Activated naive CD4-positive, alpha-beta T cell treated with anti-CD3 and anti-CD28 coated beads for 36 hours (primary cell): ENCODE measurements around the gene GATB. TPM values are rescaled to one million over a fixed set of nuclear protein-coding genes. Genes with fewer than 3 reads are reported as not detected.

Experiments
- CTCF ChIA-PET: fragments of 350-600 bp; sonication (Branson Sonifier 250); formaldehyde crosslinking; loops from one replicate; lab custom pipeline; 2021; ENCODE audit warnings: antibody characterized with exemption; lab: Charles Lee
- DNase-seq: peaks from one replicate; pipeline ENCODE4 v3.0.0-alpha.2; 2020
- H3K27ac Mint-ChIP-seq: one replicate; pipeline ENCODE4 v1.8.0; 2021; ENCODE audit warnings: mild to moderate bottlenecking, mixed read lengths
- H3K27me3 Mint-ChIP-seq: one replicate; pipeline ENCODE4 v1.8.0; 2021; ENCODE audit warnings: low read depth, mixed read lengths
- H3K36me3 Mint-ChIP-seq: one replicate; pipeline ENCODE4 v1.8.0; 2021; ENCODE audit warnings: low read depth, mixed read lengths
- H3K4me1 Mint-ChIP-seq: one replicate; pipeline ENCODE4 v1.8.0; 2021; ENCODE audit warnings: low read depth, mixed read lengths
- H3K4me3 Mint-ChIP-seq: one replicate; pipeline ENCODE4 v1.8.0; 2021; ENCODE audit warnings: mild to moderate bottlenecking, moderate library complexity, mixed read lengths
- H3K9me3 Mint-ChIP-seq: one replicate; pipeline ENCODE4 v1.8.0; 2021; ENCODE audit warnings: mixed read lengths
- intact Hi-C: fragments of 100-400 bp; cut with micrococcal nuclease; formaldehyde crosslinking; loops from one replicate; pipeline ENCODE4 v1.15.1; 2023
- total RNA-seq, 2 experiments: library from RNA; stranded (reverse); gene quantifications; one replicate each; pipeline ENCODE4 v1.2.3, GENCODE V29; 2021

The GATB gene
- total RNA-seq, 2 experiments from 2014 or later = 15.2 to 22.1 TPM

DNA sequence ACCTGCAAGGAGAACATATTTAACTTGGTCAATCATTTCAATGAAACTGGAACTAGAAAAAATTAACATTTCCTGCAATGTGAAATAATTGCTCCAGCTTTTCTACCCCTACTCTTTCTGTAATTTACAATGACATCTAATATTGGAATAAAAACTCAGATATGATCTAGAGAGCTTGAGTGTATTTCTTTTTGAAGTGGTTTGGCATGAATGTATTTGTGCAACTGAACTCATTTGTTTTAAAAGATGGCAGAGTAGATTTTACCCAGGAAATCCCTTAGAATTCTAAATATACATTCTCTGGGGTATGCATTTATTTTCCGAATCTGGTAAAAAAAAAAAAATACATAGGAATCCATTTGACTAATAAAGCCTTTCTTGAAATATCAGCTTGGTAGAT lies 21.5 kb upstream of the GATB start:
- no peaks in the 10 kb centered on the region for H3K9me3 Mint-ChIP-seq
- CTCF ChIA-PET = interaction anchor here (0.6 kb wide), 1 partner anchor 150 kb away, joined by 3 read pairs; no protein-coding TSS in a partner anchor
- DNase-seq = no peak
- no peaks in the 10 kb centered on the region for H3K27me3 Mint-ChIP-seq
- no peaks in the 10 kb centered on the region for H3K36me3 Mint-ChIP-seq
- H3K27ac Mint-ChIP-seq = no peak overlapping the region
- intact Hi-C loops = no loop called here
- peaks cover 7% of the 10 kb centered on the region for H3K4me1 Mint-ChIP-seq
- no peak overlapping the region for H3K4me3 Mint-ChIP-seq

- no peak for DNase-seq
- Mint-ChIP-seq H3K36me3 (peaks cover under 1% of the 10 kb centered on the region), H3K27me3 (peaks cover under 1% of the 10 kb centered on the region), H3K4me1 (peaks cover 7% of the 10 kb centered on the region), H3K9me3 (peaks cover 2% of the 10 kb centered on the region), H3K4me3 (no peak overlapping the region), H3K27ac (no peak overlapping the region)
- intact Hi-C loops = no loop called here
- CTCF ChIA-PET = interaction anchor here (0.9 kb wide), 1 partner anchor 19 kb away, joined by 3 read pairs; no protein-coding TSS in a partner anchor
Measured at GRCh38 chr4:151781026-151781425, 20.2 kb upstream of the GATB start.

DNA sequence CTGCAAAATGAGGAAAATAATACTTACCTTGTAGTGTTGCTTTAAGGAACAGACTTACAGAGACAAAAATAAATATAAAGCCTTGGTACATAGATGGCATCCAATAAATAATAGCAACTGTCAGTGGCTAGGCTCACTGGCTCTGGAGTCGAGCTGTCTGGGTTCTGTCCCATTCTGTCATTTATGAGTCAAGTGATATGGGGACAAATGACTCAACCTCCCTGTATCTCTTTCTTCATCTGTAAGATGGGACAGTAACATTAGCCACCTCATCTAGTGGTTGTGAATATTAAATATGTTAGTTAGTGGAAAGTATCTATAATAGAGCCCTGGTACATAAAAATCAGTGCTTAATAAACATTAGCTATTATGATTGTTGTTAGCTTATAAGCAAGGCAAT lies 16.7 kb upstream of the GATB start:
- Mint-ChIP-seq H3K4me1 (peaks cover 7% of the 10 kb centered on the region), H3K36me3 (peaks cover 2% of the 10 kb centered on the region), H3K4me3 (no peak overlapping the region), H3K9me3 (peaks cover 19% of the 10 kb centered on the region), H3K27me3 (peaks cover 2% of the 10 kb centered on the region), H3K27ac (no peak overlapping the region)
- no peak for DNase-seq
- intact Hi-C loops = no loop called here
- CTCF ChIA-PET = no interaction called here

GRCh38 chr4:151774324-151774723 lies 13.5 kb upstream of the GATB start:
- Mint-ChIP-seq H3K4me3 (no peak overlapping the region), H3K27ac (no peak overlapping the region)

GRCh38 chr4:151772274-151772673 lies 11.5 kb upstream of the GATB start:
- Mint-ChIP-seq H3K4me1 (no peaks in the 10 kb centered on the region), H3K27ac (no peak overlapping the region), H3K27me3 (peaks cover 2% of the 10 kb centered on the region), H3K4me3 (no peak overlapping the region), H3K9me3 (peaks cover 19% of the 10 kb centered on the region), H3K36me3 (peaks cover 2% of the 10 kb centered on the region)
- intact Hi-C loops = no loop called here
- DNase-seq = no peak
- CTCF ChIA-PET = interaction anchor here (0.9 kb wide), 1 partner anchor 30 kb away, joined by 3 read pairs; no protein-coding TSS in a partner anchor

More at GRCh38 chr4:151774324-151774723, 13.5 kb upstream of the GATB start:
- intact Hi-C loops = no loop called here
- Mint-ChIP-seq H3K36me3 (peaks cover 2% of the 10 kb centered on the region), H3K9me3 (peaks cover 19% of the 10 kb centered on the region), H3K27me3 (peaks cover 2% of the 10 kb centered on the region), H3K4me1 (no peaks in the 10 kb centered on the region)
- DNase-seq = no peak
- CTCF ChIA-PET = no interaction called here

- no peaks in the 10 kb centered on the region for H3K4me1 Mint-ChIP-seq
- no peak overlapping the region for H3K27ac Mint-ChIP-seq
- intact Hi-C loops = no loop called here
- H3K4me3 Mint-ChIP-seq = no peak overlapping the region
- peaks cover 2% of the 10 kb centered on the region for H3K27me3 Mint-ChIP-seq
- CTCF ChIA-PET = interaction anchor here (0.9 kb wide), 1 partner anchor 30 kb away, joined by 3 read pairs; no protein-coding TSS in a partner anchor
- no peak for DNase-seq
- peaks cover 2% of the 10 kb centered on the region for H3K36me3 Mint-ChIP-seq
- peaks cover 18% of the 10 kb centered on the region for H3K9me3 Mint-ChIP-seq
Measured at GRCh38 chr4:151771664-151772063, 10.9 kb upstream of the GATB start.

DNA sequence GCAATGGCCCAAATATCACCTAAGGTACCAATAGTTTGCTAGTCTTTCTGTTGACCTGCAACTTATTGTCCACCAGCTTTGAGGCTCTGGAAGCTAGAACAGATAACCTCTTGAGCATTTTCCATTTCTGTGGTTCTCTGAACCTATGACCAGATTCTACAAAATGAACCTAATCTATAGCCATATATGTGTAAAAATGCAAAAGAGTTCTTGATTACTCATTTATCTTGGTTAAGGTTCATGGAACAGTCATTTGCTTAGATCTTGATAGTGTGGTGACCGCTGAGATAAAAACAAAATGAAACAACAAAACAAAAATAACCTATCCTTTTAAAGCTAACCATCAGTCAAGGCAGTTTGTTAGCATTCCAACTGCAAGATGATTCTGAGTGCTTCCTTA lies 9.3 kb upstream of the GATB start:
- H3K27ac Mint-ChIP-seq = no peak overlapping the region
- H3K9me3 Mint-ChIP-seq = peaks cover 12% of the 10 kb centered on the region
- no peaks in the 10 kb centered on the region for H3K4me1 Mint-ChIP-seq
- CTCF ChIA-PET = interaction anchor here (1.4 kb wide), 1 partner anchor 32 kb away, joined by 3 read pairs; no protein-coding TSS in a partner anchor
- intact Hi-C loops = no loop called here
- H3K4me3 Mint-ChIP-seq = no peak overlapping the region
- no peaks in the 10 kb centered on the region for H3K27me3 Mint-ChIP-seq
- H3K36me3 Mint-ChIP-seq = no peaks in the 10 kb centered on the region
- no peak for DNase-seq

- Mint-ChIP-seq H3K27ac (no peak overlapping the region), H3K27me3 (no peaks in the 10 kb centered on the region), H3K36me3 (no peaks in the 10 kb centered on the region), H3K4me1 (no peaks in the 10 kb centered on the region), H3K4me3 (no peak overlapping the region), H3K9me3 (peaks cover 4% of the 10 kb centered on the region)
- intact Hi-C loops = no loop called here
- no peak for DNase-seq
- CTCF ChIA-PET = interaction anchor here (1.4 kb wide), 1 partner anchor 34 kb away, joined by 3 read pairs; no protein-coding TSS in a partner anchor
Measured at GRCh38 chr4:151768835-151769234, 8.0 kb upstream of the GATB start.

- Mint-ChIP-seq H3K9me3 (no peaks in the 10 kb centered on the region), H3K27ac (no peak overlapping the region), H3K36me3 (no peaks in the 10 kb centered on the region), H3K4me1 (no peaks in the 10 kb centered on the region), H3K4me3 (no peak overlapping the region), H3K27me3 (no peaks in the 10 kb centered on the region)
- CTCF ChIA-PET = no interaction called here
- intact Hi-C loops = no loop called here
- DNase-seq = no peak
Measured at GRCh38 chr4:151766691-151767090, 5.9 kb upstream of the GATB start.

GRCh38 chr4:151760002-151760401 lies 805 bp downstream of the GATB start:
- no peaks in the 10 kb centered on the region for H3K9me3 Mint-ChIP-seq
- peaks cover 13% of the 10 kb centered on the region for H3K4me1 Mint-ChIP-seq
- H3K36me3 Mint-ChIP-seq = peaks cover 14% of the 10 kb centered on the region
- H3K4me3 Mint-ChIP-seq = peak overlapping the region; percentile 99
- DNase-seq = no peak
- intact Hi-C loops = loop anchor here (2.0 to 5.0 kb wide), 8 partner anchors 73 to 643 kb away; partner anchors contain the start of gene FHIP1A
- CTCF ChIA-PET = no interaction called here
- H3K27me3 Mint-ChIP-seq = no peaks in the 10 kb centered on the region
- no peak overlapping the region for H3K27ac Mint-ChIP-seq

- peak; percentile 11 for DNase-seq
- Mint-ChIP-seq H3K36me3 (peaks cover 40% of the 10 kb centered on the region), H3K27ac (no peak overlapping the region), H3K4me1 (peaks cover 2% of the 10 kb centered on the region), H3K9me3 (no peaks in the 10 kb centered on the region), H3K4me3 (no peak overlapping the region), H3K27me3 (no peaks in the 10 kb centered on the region)
- intact Hi-C loops = no loop called here
- CTCF ChIA-PET = interaction anchor here (0.6 kb wide), 1 partner anchor 137 kb away, joined by 3 read pairs; no protein-coding TSS in a partner anchor
Measured at GRCh38 chr4:151753056-151753455, 7.8 kb downstream of the GATB start.

DNA sequence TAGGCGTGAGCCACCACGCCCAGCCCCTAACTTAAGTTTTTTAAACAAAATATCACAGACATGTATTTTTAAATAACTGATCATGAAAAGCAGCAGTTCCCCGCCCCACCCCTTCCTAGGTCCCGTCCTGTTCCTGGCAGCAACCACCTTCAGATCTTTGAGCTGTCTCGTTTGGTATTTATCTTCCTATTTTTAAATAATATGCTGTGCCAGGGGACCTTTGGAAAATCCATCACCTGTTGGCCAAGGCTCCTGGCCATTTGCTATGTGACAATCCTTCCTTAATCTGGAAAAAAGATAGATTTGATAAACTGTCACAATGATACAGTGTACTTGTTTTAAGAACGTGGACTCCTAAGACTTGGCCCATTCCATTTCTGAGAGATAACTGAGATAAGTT lies 10.7 kb downstream of the GATB start:
- H3K27me3 Mint-ChIP-seq = no peaks in the 10 kb centered on the region
- no peaks in the 10 kb centered on the region for H3K9me3 Mint-ChIP-seq
- no peak for DNase-seq
- intact Hi-C loops = no loop called here
- peaks cover 2% of the 10 kb centered on the region for H3K4me1 Mint-ChIP-seq
- peaks cover 36% of the 10 kb centered on the region for H3K36me3 Mint-ChIP-seq
- no peak overlapping the region for H3K4me3 Mint-ChIP-seq
- CTCF ChIA-PET = no interaction called here
- no peak overlapping the region for H3K27ac Mint-ChIP-seq

DNA sequence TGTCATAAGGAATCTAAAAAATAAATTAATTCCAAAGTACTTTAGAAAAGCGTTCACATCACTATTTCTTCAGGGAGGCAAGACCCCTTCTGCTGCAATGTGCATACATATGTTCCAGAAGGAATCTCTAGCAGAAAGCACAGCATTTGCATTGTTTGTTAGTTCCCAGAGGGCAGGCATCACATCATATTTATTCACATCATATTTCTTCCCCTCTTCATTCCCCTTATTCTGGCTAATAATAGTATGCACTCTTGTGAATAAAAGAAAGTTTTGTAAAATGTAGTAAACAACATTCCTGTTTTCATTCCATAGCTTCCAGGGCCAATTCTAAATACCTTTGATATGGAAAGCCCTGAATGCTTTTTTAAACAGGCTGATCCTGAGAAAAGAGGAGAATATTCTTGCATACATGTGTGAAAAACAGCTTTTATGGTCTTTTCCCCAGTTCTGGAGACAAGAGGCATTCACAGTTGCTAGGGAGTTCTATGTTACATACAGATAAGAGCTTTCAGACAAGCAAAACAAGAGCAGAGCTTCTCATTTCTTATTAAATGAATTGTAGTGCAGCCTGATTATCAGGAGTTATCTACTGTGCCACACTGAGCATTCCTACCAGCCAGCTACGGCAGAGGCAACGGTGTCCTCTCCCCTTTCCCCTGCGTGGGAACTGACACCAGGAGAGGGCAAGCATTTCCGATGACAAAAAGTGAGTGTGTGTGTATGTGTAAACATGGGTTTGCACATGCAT lies 15.2 kb downstream of the GATB start:
- intact Hi-C loops = no loop called here
- CTCF ChIA-PET = no interaction called here

More for the DNA sequence above, 15.2 kb downstream of the GATB start:
- H3K27ac Mint-ChIP-seq = no peak overlapping the region
- H3K9me3 Mint-ChIP-seq = no peaks in the 10 kb centered on the region
- no peak for DNase-seq
- H3K36me3 Mint-ChIP-seq = peaks cover 19% of the 10 kb centered on the region
- no peak overlapping the region for H3K4me3 Mint-ChIP-seq
- no peaks in the 10 kb centered on the region for H3K27me3 Mint-ChIP-seq
- H3K4me1 Mint-ChIP-seq = no peaks in the 10 kb centered on the region
